Measurements from ENCODE around the gene ABLIM1. TPM values are rescaled to one million over a fixed set of nuclear protein-coding genes. Genes with fewer than 3 reads are reported as not detected.

The ABLIM1 gene
- total RNA-seq, 1 donor from 2014 or later, result 70.0 TPM

- Histone ChIP-seq H2AFZ (ENCODE audit: low read depth, low read length) (no peak overlapping the region), H3K4me3 (ENCODE audit: insufficient read depth, low read depth, low read length) (no peak overlapping the region), H4K20me1 (ENCODE audit: insufficient read depth, low read length) (no peaks in the 10 kb centered on the region), H3K36me3 (ENCODE audit: insufficient read depth, low read length) (no peaks in the 10 kb centered on the region), H3K79me2 (ENCODE audit: insufficient read depth, low read length) (no peaks in the 10 kb centered on the region), H3K9ac (ENCODE audit: low read length) (no peak overlapping the region), H3K27me3 (ENCODE audit: insufficient read depth, low read length) (no peaks in the 10 kb centered on the region), H3K27ac (ENCODE audit: low read depth, low read length) (no peak overlapping the region), H3K4me1 (ENCODE audit: insufficient read depth, low read length) (peaks cover 22% of the 10 kb centered on the region), H3K4me2 (ENCODE audit: low read length) (no peak overlapping the region), H3K9me3 (ENCODE audit: insufficient read depth, low read depth, low read length) (no peaks in the 10 kb centered on the region)
- H3K27me3 Mint-ChIP-seq (ENCODE audit: low read depth, unreplicated experiment), result no peaks in the 10 kb centered on the region
- TF ChIP-seq EZH2 (IDR thresholded peaks at IDR 0.05; ENCODE audit: insufficient read depth, low read length), result no peak
- no peak for TF ChIP-seq CTCF (IDR thresholded peaks at IDR 0.05; ENCODE audit: insufficient read depth, low read depth, low read length)
- DNase-seq (ENCODE audit: low read depth), result no peak
- H3K36me3 Mint-ChIP-seq (ENCODE audit: low read depth, unreplicated experiment), result no peaks in the 10 kb centered on the region
- no peak overlapping the region for H3K27ac Mint-ChIP-seq (ENCODE audit: unreplicated experiment)
- no peak for FAIRE-seq
- peaks cover 32% of the 10 kb centered on the region for H3K4me1 Mint-ChIP-seq (ENCODE audit: low read depth, unreplicated experiment)
- H3K9me3 Mint-ChIP-seq (ENCODE audit: unreplicated experiment), result no peaks in the 10 kb centered on the region
- no peak overlapping the region for H3K4me3 Mint-ChIP-seq (ENCODE audit: unreplicated experiment)
These were observed 20.7 kb upstream of the ABLIM1 start for GRCh38 chr10:114678820-114679219.

- no peak overlapping the region for H3K9ac ChIP-seq (ENCODE audit: low read length)
- no peak overlapping the region for H3K27ac Mint-ChIP-seq (ENCODE audit: unreplicated experiment)
- H3K9me3 Mint-ChIP-seq (ENCODE audit: unreplicated experiment), result no peaks in the 10 kb centered on the region
- no peaks in the 10 kb centered on the region for H3K9me3 ChIP-seq (ENCODE audit: insufficient read depth, low read depth, low read length)
- H3K27me3 Mint-ChIP-seq (ENCODE audit: low read depth, unreplicated experiment), result no peaks in the 10 kb centered on the region
- FAIRE-seq (no peak), DNase-seq (ENCODE audit: low read depth) (no peak)
- no peaks in the 10 kb centered on the region for H4K20me1 ChIP-seq (ENCODE audit: insufficient read depth, low read length)
- no peaks in the 10 kb centered on the region for H3K36me3 ChIP-seq (ENCODE audit: insufficient read depth, low read length)
- no peak overlapping the region for H3K4me3 Mint-ChIP-seq (ENCODE audit: unreplicated experiment)
- no peak for TF ChIP-seq EZH2 (IDR thresholded peaks at IDR 0.05; ENCODE audit: insufficient read depth, low read length)
- TF ChIP-seq CTCF (IDR thresholded peaks at IDR 0.05; ENCODE audit: insufficient read depth, low read depth, low read length), result no peak
- no peaks in the 10 kb centered on the region for H3K36me3 Mint-ChIP-seq (ENCODE audit: low read depth, unreplicated experiment)
- H3K4me3 ChIP-seq (ENCODE audit: insufficient read depth, low read depth, low read length), result no peak overlapping the region
- H3K27ac ChIP-seq (ENCODE audit: low read depth, low read length), result no peak overlapping the region
- H2AFZ ChIP-seq (ENCODE audit: low read depth, low read length), result no peak overlapping the region
- peaks cover 28% of the 10 kb centered on the region for H3K4me1 Mint-ChIP-seq (ENCODE audit: low read depth, unreplicated experiment)
- peaks cover 17% of the 10 kb centered on the region for H3K4me1 ChIP-seq (ENCODE audit: insufficient read depth, low read length)
- H3K79me2 ChIP-seq (ENCODE audit: insufficient read depth, low read length), result no peaks in the 10 kb centered on the region
- no peaks in the 10 kb centered on the region for H3K27me3 ChIP-seq (ENCODE audit: insufficient read depth, low read length)
- no peak overlapping the region for H3K4me2 ChIP-seq (ENCODE audit: low read length)
These were observed 20.3 kb upstream of the ABLIM1 start for GRCh38 chr10:114678336-114678735.

- Histone ChIP-seq H3K4me3 (ENCODE audit: insufficient read depth, low read depth, low read length) (no peak overlapping the region), H3K9me3 (ENCODE audit: insufficient read depth, low read depth, low read length) (no peaks in the 10 kb centered on the region), H3K9ac (ENCODE audit: low read length) (no peak overlapping the region), H3K27ac (ENCODE audit: low read depth, low read length) (no peak overlapping the region), H2AFZ (ENCODE audit: low read depth, low read length) (no peak overlapping the region), H3K27me3 (ENCODE audit: insufficient read depth, low read length) (peaks cover 4% of the 10 kb centered on the region), H3K4me1 (ENCODE audit: insufficient read depth, low read length) (no peaks in the 10 kb centered on the region), H3K79me2 (ENCODE audit: insufficient read depth, low read length) (no peaks in the 10 kb centered on the region), H3K4me2 (ENCODE audit: low read length) (no peak overlapping the region), H4K20me1 (ENCODE audit: insufficient read depth, low read length) (no peaks in the 10 kb centered on the region), H3K36me3 (ENCODE audit: insufficient read depth, low read length) (no peaks in the 10 kb centered on the region)
- FAIRE-seq, result no peak
- TF ChIP-seq EZH2 (IDR thresholded peaks at IDR 0.05; ENCODE audit: insufficient read depth, low read length) (no peak), CTCF (IDR thresholded peaks at IDR 0.05; ENCODE audit: insufficient read depth, low read depth, low read length) (no peak)
- Mint-ChIP-seq H3K9me3 (ENCODE audit: unreplicated experiment) (no peaks in the 10 kb centered on the region), H3K4me3 (ENCODE audit: unreplicated experiment) (no peak overlapping the region), H3K4me1 (ENCODE audit: low read depth, unreplicated experiment) (peaks cover 7% of the 10 kb centered on the region), H3K36me3 (ENCODE audit: low read depth, unreplicated experiment) (no peaks in the 10 kb centered on the region), H3K27me3 (ENCODE audit: low read depth, unreplicated experiment) (no peaks in the 10 kb centered on the region), H3K27ac (ENCODE audit: unreplicated experiment) (no peak overlapping the region)
- DNase-seq (ENCODE audit: low read depth), result no peak
These were observed 16.3 kb upstream of the ABLIM1 start for GRCh38 chr10:114674346-114674745.
